H9 (cell line): ENCODE measurements around the gene OXCT1. TPM values are rescaled to one million over a fixed set of nuclear protein-coding genes. Genes with fewer than 3 reads are reported as not detected.

Experiments used
- DNase-seq: peaks from one replicate; pipeline ENCODE4 v3.0.0-alpha.2; 2017
- H2AFZ ChIP-seq: one replicate; pipeline ENCODE4 v1.6.1; 2013; ENCODE audit warnings: mild to moderate bottlenecking, low read length, control low read depth, moderate library complexity
- H2AK5ac ChIP-seq: 2 replicates; pipeline ENCODE4 v1.6.1; 2013; ENCODE audit warnings: low read length, control low read depth, mixed read lengths; ENCODE audit not compliant: insufficient read length
- H2BK120ac ChIP-seq: one replicate; pipeline ENCODE4 v1.6.1; 2013; ENCODE audit warnings: low read depth, mild to moderate bottlenecking, low read length, control low read depth, inconsistent platforms; ENCODE audit not compliant: poor library complexity, severe bottlenecking
- H2BK12ac ChIP-seq: 2 replicates; pipeline ENCODE4 v1.6.1; 2013; ENCODE audit warnings: low read length, control low read depth, mixed read lengths, low read depth; ENCODE audit not compliant: insufficient read length
- H2BK15ac ChIP-seq: 2 replicates; pipeline ENCODE4 v1.6.1; 2013; ENCODE audit warnings: low read depth, low read length, control low read depth
- H2BK20ac ChIP-seq: one replicate; pipeline ENCODE4 v1.6.1; 2013; ENCODE audit warnings: low read depth, mild to moderate bottlenecking, low read length, control low read depth, inconsistent platforms; ENCODE audit not compliant: poor library complexity, severe bottlenecking
- H2BK5ac ChIP-seq: 2 replicates; pipeline ENCODE4 v1.6.1; 2013; ENCODE audit warnings: low read length, control low read depth, mixed read lengths; ENCODE audit not compliant: insufficient read length
- H3K14ac ChIP-seq: 2 replicates; pipeline ENCODE4 v1.6.1; 2013; ENCODE audit warnings: low read length, control low read depth; ENCODE audit not compliant: insufficient read depth
- H3K18ac ChIP-seq: 2 replicates; pipeline ENCODE4 v1.6.1; 2013; ENCODE audit warnings: low read depth, mild to moderate bottlenecking, mixed read lengths, low read length, control low read depth; ENCODE audit not compliant: insufficient read length
- H3K23ac ChIP-seq: 2 replicates; pipeline ENCODE4 v1.6.1; 2013; ENCODE audit warnings: low read length, control low read depth, mixed read lengths, low read depth; ENCODE audit not compliant: insufficient read length
- H3K23me2 ChIP-seq: 2 replicates; pipeline ENCODE4 v1.6.1; 2013; ENCODE audit warnings: low read depth, mild to moderate bottlenecking, mixed read lengths, low read length, control low read depth; ENCODE audit not compliant: insufficient read length, poor library complexity, severe bottlenecking
- H3K27ac ChIP-seq: 2 replicates; pipeline ENCODE4 v1.5.1; 2013; ENCODE audit warnings: low read length, control low read depth, mixed read lengths, low read depth; ENCODE audit not compliant: insufficient read length
- H3K27me3 ChIP-seq: 2 replicates; pipeline ENCODE4 v1.6.1; 2013; ENCODE audit warnings: low read length, control low read depth, inconsistent platforms; ENCODE audit not compliant: insufficient read depth
- H3K4ac ChIP-seq: 2 replicates; pipeline ENCODE4 v1.6.1; 2013; ENCODE audit warnings: low read depth, mild to moderate bottlenecking, control low read depth, inconsistent platforms, low read length, moderate library complexity
- H3K4me1 ChIP-seq: 2 replicates; pipeline ENCODE4 v1.6.1; 2013; ENCODE audit warnings: low read length, control low read depth, inconsistent platforms; ENCODE audit not compliant: insufficient read depth
- H3K4me2 ChIP-seq: 2 replicates; pipeline ENCODE4 v1.6.1; 2013; ENCODE audit warnings: low read length, control low read depth, mixed read lengths; ENCODE audit not compliant: insufficient read length, insufficient read depth
- H3K56ac ChIP-seq: 2 replicates; pipeline ENCODE4 v1.6.1; 2013; ENCODE audit warnings: low read depth, mild to moderate bottlenecking, mixed read lengths, low read length, control low read depth; ENCODE audit not compliant: insufficient read length
- H3K79me1 ChIP-seq: 2 replicates; pipeline ENCODE4 v1.6.1; 2013; ENCODE audit warnings: low read depth, mild to moderate bottlenecking, moderate library complexity, low read length, control low read depth, inconsistent platforms; ENCODE audit not compliant: insufficient read depth, poor library complexity, severe bottlenecking
- H3K79me2 ChIP-seq: 2 replicates; pipeline ENCODE4 v1.6.1; 2013; ENCODE audit warnings: low read length, control low read depth, inconsistent platforms; ENCODE audit not compliant: insufficient read depth
- H3K9ac ChIP-seq: 2 replicates; pipeline ENCODE4 v1.6.1; 2013; ENCODE audit warnings: low read length, control low read depth, mixed read lengths; ENCODE audit not compliant: insufficient read length; ENCODE audit errors: extremely low read depth
- H3K9me3 ChIP-seq: one replicate; pipeline ENCODE4 v1.6.1; 2013; ENCODE audit warnings: low read depth, low read length, inconsistent platforms; ENCODE audit not compliant: control insufficient read depth
- H3T11ph ChIP-seq: one replicate; pipeline ENCODE4 v1.6.1; 2013; ENCODE audit warnings: mild to moderate bottlenecking, low read length, control low read depth, inconsistent platforms
- H4K20me1 ChIP-seq: one replicate; pipeline ENCODE4 v1.6.1; 2013; ENCODE audit not compliant: control insufficient read depth, insufficient read length, insufficient read depth
- H4K5ac ChIP-seq: 2 replicates; pipeline ENCODE4 v1.6.1; 2013; ENCODE audit warnings: low read depth, mild to moderate bottlenecking, mixed read lengths, low read length, control low read depth; ENCODE audit not compliant: insufficient read length
- H4K8ac ChIP-seq: replicated peaks from 2 replicates; pipeline ENCODE4 v1.6.1; 2013; ENCODE audit warnings: low read length, control low read depth, mixed read lengths, low read depth; ENCODE audit not compliant: insufficient read length
- H4K91ac ChIP-seq: 2 replicates; pipeline ENCODE4 v1.6.1; 2013; ENCODE audit warnings: low read depth, mild to moderate bottlenecking, moderate library complexity, mixed read lengths, low read length, control low read depth; ENCODE audit not compliant: insufficient read length
- H3K27ac Mint-ChIP-seq, 3 experiments: 2 replicates in 2 of 3; 3 replicates in 1 of 3; pipeline ENCODE4 v1.8.0; 2020 to 2021; ENCODE audit warnings: mixed read lengths in 3 of 3, mild to moderate bottlenecking in 1 of 3, moderate library complexity in 1 of 3
- H3K27me3 Mint-ChIP-seq: 2 replicates; pipeline ENCODE4 v1.8.0; 2021; ENCODE audit warnings: low read depth, mild to moderate bottlenecking, moderate library complexity, mixed read lengths
- H3K36me3 Mint-ChIP-seq, 3 experiments: 2 replicates in 2 of 3; 3 replicates in 1 of 3; pipeline ENCODE4 v1.8.0; 2020 to 2021; ENCODE audit warnings: low read depth in 3 of 3, mixed read lengths in 3 of 3; ENCODE audit not compliant: insufficient read depth in 1 of 3
- H3K4me1 Mint-ChIP-seq, 2 experiments: 2 replicates each; pipeline ENCODE4 v1.8.0; 2020; ENCODE audit warnings: mixed read lengths in 2 of 2
- H3K4me3 Mint-ChIP-seq, 2 experiments: 2 replicates in 1 of 2; 3 replicates in 1 of 2; pipeline ENCODE4 v1.8.0; 2020 to 2021; ENCODE audit warnings: mild to moderate bottlenecking in 2 of 2, mixed read lengths in 2 of 2, moderate library complexity in 1 of 2
- H3K9me3 Mint-ChIP-seq, 2 experiments: 2 replicates in 1 of 2; 3 replicates in 1 of 2; pipeline ENCODE4 v1.8.0; 2020; ENCODE audit warnings: mild to moderate bottlenecking in 2 of 2, mixed read lengths in 2 of 2, moderate library complexity in 1 of 2
- WGBS: extraction: QIAGEN DNeasy Blood & Tissue Kit; methylation state at CpG from one replicate; pipeline ENCODE4 v1.1.7; 2013; ENCODE audit warnings: missing lambda C conversion rate, low lambda C conversion rate, mixed read lengths; ENCODE audit not compliant: insufficient read length; ENCODE audit errors: extremely low coverage; 5-methylcytosine and 5-hydroxymethylcytosine counted together
- total RNA-seq: library from RNA; stranded (reverse); gene quantifications from 2 replicates; pipeline ENCODE4 v1.2.1, GENCODE V29; 2021
- TF ChIP-seq, protein P1 (sequence below): fragments of 200-600 bp; sonication (generic); conservative IDR thresholded peaks from 3 replicates; pipeline ENCODE4 v1.8.0; 2021; ENCODE audit warnings: antibody characterized with exemption, mild to moderate bottlenecking

Gene OXCT1
- total RNA-seq, 1 experiment from 2014 or later: 25.6 TPM

DNA sequence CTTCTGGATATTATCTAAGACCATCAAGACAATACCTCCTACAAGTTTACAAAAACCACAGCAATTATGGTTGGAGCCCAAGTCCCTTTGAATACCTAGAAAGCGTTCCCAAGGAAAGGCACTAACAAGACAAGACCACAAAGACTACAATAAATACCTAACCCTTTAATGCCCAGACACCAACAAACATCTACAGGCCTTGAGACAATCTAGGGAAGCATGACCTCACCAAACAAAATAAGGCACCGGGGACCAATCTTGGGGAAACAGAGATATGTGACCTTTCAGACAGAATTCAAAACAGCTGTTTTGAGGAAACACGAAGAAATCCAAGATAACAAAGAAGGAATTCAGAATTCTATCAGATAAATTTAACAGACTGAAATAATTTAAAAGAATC lies 37.8 kb downstream of the OXCT1 start:
- Histone ChIP-seq H4K5ac (no peak overlapping the region), H3K27me3 (no peaks in the 10 kb centered on the region), H2BK12ac (no peak overlapping the region), H2BK20ac (no peak overlapping the region), H2AFZ (no peak overlapping the region), H3T11ph (no peak overlapping the region), H2BK120ac (no peak overlapping the region), H3K56ac (no peak overlapping the region), H4K8ac (no peak overlapping the region), H3K23ac (no peak overlapping the region), H3K4me1 (no peaks in the 10 kb centered on the region), H4K20me1 (no peaks in the 10 kb centered on the region), H3K9ac (no peak overlapping the region), H3K14ac (no peak overlapping the region), H3K27ac (no peak overlapping the region), H3K4me2 (no peak overlapping the region), H3K18ac (no peak overlapping the region), H2BK5ac (no peak overlapping the region), H4K91ac (no peak overlapping the region), H3K79me1 (no peaks in the 10 kb centered on the region), H3K4ac (no peak overlapping the region), H3K23me2 (no peaks in the 10 kb centered on the region), H2BK15ac (no peak overlapping the region), H2AK5ac (no peak overlapping the region), H3K79me2 (no peaks in the 10 kb centered on the region), H3K9me3 (no peaks in the 10 kb centered on the region)
- no peak for DNase-seq
- Mint-ChIP-seq H3K4me3 (no peak overlapping the region), H3K9me3 (no peaks in the 10 kb centered on the region; a peak in 1 of 5 replicates), H3K27me3 (no peaks in the 10 kb centered on the region), H3K36me3 (peaks cover 3 to 19% (median 15%) of the 10 kb centered on the region in 3 experiments; a peak in 6 of 7 replicates), H3K27ac (no peak overlapping the region; a peak in 1 of 7 replicates), H3K4me1 (no peaks in the 10 kb centered on the region)
- TF ChIP-seq, protein P1, sequence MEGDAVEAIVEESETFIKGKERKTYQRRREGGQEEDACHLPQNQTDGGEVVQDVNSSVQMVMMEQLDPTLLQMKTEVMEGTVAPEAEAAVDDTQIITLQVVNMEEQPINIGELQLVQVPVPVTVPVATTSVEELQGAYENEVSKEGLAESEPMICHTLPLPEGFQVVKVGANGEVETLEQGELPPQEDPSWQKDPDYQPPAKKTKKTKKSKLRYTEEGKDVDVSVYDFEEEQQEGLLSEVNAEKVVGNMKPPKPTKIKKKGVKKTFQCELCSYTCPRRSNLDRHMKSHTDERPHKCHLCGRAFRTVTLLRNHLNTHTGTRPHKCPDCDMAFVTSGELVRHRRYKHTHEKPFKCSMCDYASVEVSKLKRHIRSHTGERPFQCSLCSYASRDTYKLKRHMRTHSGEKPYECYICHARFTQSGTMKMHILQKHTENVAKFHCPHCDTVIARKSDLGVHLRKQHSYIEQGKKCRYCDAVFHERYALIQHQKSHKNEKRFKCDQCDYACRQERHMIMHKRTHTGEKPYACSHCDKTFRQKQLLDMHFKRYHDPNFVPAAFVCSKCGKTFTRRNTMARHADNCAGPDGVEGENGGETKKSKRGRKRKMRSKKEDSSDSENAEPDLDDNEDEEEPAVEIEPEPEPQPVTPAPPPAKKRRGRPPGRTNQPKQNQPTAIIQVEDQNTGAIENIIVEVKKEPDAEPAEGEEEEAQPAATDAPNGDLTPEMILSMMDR: no peak
- no CpG with 5 or more reads among the region's 3 CpGs for WGBS
